Measurements from ENCODE around the gene SEL1L3.

The SEL1L3 gene

GRCh38 chr4:25725870-25726269 is 136.9 kb downstream of the SEL1L3 start:
- DNase-seq: no peak

DNA sequence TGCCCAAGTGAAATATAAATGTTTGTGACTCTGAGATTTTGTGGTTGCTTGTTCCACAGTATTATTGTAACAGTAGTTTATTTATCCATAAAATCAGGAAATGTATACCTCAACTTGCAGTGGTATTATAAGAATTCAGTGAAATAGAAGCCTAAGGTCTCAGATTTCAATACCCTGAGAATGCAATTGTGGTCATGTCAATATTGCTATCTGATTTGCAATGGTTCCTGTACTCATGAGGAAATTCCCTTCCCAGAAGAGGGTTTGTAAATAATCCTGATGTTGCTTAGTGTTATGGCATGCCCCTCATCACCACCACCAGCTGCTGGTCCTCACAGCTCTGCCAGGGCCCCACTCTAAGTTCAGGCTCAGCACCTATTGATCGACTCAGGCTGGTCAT is 139.4 kb downstream of the SEL1L3 start:
- no peak for DNase-seq

- DNase-seq: no peak
These were observed 139.8 kb downstream of the SEL1L3 start for GRCh38 chr4:25722964-25723363.

GRCh38 chr4:25713812-25714211 is 149.0 kb downstream of the SEL1L3 start:
- DNase-seq: no peak

DNA sequence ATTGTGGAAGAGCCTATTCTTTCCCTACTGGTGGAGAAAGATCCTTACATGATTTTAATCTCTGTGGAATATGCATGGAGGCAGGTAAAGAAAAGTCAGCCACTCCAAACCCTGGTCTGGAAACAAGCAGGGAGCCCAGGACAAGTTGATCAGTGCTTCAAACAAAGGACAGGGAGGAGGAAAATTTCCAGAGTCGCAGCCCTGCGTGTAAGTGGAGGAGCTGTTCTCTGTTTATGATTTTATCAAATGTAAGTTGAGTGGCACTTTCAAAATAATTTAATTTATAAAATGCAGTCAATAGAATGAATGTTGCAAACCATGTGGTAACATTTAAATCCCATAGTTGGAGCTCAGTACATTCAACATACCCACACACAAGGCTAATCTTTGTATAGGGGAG is 150.2 kb downstream of the SEL1L3 start:
- DNase-seq: no peak

GRCh38 chr4:25710637-25711036 is 152.2 kb downstream of the SEL1L3 start:
- DNase-seq: no peak

GRCh38 chr4:25704516-25704915 is 158.3 kb downstream of the SEL1L3 start:
- no peak for DNase-seq

DNA sequence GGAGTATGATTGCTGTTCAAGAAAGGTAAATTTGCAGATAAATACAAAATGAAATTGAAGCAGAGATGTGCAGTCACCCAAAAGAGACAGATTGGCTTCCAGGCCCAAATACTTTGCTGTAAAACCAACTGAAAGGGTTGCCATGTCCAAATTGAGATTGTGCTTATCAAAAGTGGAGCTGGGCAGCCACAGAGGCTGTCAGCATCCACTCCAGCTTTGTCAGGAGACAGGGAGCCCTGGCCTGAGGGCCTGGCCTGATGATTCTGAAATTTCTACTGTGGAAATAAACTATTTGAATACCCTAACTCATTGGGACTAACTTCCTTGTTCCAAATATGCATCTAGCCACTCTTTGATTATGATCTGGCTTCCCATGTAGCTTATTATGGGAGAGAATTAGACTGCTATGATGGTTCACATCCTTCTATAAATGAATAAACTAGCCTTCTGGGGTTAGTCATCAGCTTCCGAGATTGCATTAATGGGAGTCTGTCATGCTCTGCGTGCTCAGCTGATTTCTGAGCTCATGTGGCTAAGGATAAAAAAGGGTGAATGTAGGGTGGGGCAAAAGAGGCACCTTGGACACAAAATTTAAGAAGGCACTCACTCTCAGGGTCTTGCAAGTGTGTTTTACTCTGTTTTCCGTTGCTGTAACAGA is 158.9 kb downstream of the SEL1L3 start:
- DNase-seq: no peak

- no peak for DNase-seq
These were observed 159.9 kb downstream of the SEL1L3 start for GRCh38 chr4:25702848-25703247.

DNA sequence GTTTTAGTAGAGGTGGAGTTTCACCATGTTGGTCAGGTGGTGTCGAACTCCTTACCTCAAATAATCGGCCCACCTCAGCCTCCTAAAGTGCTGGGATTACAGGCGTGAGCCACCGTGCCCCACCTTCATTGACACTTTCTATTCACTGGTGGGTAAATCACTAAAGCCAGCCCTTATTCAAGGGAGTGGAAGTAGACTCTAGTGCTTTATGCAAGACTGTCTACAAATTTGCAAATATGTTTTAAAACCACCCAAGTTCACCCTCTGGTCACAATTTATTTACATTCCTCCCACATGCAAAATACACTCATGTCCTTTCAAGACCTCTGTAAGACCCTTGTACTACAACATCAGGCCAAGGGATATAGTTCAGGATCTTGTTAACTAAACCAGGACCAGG is 162.1 kb downstream of the SEL1L3 start:
- no peak for DNase-seq

DNA sequence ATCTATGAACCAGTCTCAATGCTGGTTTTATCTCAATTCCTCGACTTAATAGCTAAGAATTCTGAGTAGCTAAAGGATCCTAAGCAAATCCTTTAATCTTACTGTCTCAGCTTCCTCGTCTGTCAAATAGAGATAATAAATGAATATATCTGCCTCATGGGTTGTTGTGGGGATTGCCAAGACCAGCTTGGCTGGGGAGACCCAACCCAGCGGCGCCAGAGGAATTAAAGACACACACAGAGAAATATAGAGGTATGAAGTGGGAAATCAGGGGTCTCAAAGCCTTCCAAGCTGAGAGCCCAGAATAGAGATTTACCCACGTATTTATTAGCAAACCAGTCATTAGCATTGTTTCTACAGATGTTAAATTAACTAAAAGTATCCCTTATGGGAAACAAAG is 165.3 kb downstream of the SEL1L3 start:
- DNase-seq: no peak

Measured in NCI-H1048 (cell line).